Coronary artery (tissue), 2 donors: ENCODE results near the gene SPTA1.

ENCODE experiments used
- DNase-seq: peaks from one replicate; pipeline ENCODE4 v3.0.0-alpha.2; 2017; ENCODE audit warnings: low spot score
- H3K27ac ChIP-seq, 2 donors: fragments of 200-600 bp; sonication (generic); one replicate each; pipeline ENCODE4 v1.5.1; 2016 to 2019
- H3K4me3 ChIP-seq: fragments of 200-600 bp; sonication (generic); 2 replicates; pipeline ENCODE4 v1.5.1; 2016; ENCODE audit warnings: mild to moderate bottlenecking, moderate library complexity
- TF ChIP-seq, protein P1 (sequence below): fragments of 200-600 bp; sonication (generic); IDR thresholded peaks from one replicate; pipeline ENCODE4 v1.5.1; 2019; ENCODE audit warnings: antibody characterized with exemption

Gene SPTA1

DNA sequence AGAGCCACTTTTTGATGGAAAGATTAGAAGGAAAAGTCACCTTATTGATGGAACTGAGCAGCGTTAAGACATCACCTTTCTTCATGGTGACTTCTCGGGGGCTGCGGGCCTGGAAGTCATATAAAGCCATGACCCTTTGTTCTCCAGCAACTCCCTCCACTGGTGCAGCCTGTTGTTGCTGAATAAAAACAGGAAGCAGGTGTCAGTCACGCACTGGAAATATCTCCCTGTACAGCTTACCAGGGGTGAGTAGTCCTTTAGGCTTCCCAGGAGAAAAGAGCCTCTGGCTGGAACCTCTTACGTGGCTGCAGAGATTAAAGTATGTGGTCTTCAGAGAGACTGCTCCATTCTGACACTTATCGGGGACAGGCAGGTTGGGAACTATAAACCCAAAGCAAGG, 31.9 kb downstream of the SPTA1 start:
- no peak for DNase-seq
- TF ChIP-seq, protein P1, sequence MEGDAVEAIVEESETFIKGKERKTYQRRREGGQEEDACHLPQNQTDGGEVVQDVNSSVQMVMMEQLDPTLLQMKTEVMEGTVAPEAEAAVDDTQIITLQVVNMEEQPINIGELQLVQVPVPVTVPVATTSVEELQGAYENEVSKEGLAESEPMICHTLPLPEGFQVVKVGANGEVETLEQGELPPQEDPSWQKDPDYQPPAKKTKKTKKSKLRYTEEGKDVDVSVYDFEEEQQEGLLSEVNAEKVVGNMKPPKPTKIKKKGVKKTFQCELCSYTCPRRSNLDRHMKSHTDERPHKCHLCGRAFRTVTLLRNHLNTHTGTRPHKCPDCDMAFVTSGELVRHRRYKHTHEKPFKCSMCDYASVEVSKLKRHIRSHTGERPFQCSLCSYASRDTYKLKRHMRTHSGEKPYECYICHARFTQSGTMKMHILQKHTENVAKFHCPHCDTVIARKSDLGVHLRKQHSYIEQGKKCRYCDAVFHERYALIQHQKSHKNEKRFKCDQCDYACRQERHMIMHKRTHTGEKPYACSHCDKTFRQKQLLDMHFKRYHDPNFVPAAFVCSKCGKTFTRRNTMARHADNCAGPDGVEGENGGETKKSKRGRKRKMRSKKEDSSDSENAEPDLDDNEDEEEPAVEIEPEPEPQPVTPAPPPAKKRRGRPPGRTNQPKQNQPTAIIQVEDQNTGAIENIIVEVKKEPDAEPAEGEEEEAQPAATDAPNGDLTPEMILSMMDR, result no peak
- no peak overlapping the region for H3K4me3 ChIP-seq
- H3K27ac ChIP-seq, result no peak overlapping the region

DNA sequence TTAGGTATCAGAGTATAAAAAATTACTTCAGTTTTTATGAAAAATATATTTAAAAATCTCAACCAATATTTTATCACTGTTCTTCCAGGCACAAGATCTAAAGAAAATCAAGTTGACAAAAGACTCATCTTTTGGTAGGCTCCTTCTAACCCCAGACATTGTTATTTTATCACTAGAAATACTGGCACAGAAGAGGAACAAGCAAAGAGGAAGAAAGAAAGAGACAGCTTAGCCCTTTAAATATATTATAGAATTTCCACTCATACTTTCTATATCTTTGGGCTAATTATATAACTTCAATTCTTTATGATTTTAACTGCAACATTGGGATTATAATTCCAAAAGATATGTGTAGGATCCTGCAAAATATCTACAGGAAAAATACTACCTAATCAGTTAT, 32.4 kb downstream of the SPTA1 start:
- TF ChIP-seq, protein P1, result no peak
- DNase-seq, result no peak
- no peak overlapping the region for H3K4me3 ChIP-seq
- H3K27ac ChIP-seq, result no peak overlapping the region

DNA sequence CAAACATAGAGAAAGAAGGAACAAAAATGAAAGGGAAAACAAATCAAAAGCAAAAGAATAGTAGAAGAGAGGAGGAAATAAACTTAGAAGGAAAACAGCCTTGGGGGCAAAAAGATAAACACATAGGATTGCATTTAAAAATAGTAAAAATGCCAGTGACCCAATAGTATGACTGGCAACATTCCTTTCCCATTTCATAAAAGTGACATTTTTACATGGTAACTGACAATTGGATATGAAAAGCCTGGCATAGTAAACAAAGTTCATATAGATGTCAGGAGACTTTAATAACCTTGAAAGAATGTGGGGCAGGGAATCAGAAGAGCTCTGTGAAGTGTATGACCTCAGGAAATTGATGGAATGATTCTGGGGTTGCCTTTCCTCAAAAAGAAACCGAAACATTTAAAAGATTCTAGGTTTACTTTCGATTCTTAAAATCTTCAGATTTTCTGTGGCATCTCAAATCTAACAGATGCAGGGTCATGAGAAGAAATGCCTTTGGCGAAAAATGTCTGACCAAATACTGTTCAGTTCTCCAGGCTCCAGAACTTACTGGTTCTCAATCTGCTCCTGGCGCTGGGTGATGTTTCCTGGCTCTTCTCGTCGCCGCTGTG, 33.7 kb downstream of the SPTA1 start:
- H3K27ac ChIP-seq, result no peak overlapping the region
- H3K4me3 ChIP-seq, result no peak overlapping the region
- DNase-seq, result no peak
- TF ChIP-seq, protein P1, result no peak

DNA sequence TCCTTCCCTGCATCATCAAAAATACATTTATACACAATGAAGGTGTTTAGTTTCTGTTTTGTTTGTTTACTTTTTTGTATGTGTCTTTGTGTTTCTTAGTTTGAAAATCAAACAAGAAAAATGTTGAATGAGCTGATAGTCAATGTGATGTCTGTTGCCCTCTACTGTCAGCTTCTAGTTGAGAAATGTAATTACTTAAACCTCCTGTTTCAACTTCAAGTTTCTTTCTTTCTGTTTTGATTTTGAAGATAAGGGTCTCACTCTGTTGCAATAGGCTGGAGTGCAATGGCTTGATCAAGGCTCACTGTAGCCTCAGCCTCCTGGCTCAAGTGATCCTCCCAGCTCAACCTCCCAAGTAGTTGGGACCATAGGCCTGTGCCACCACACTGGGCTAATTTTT, 37.5 kb downstream of the SPTA1 start:
- no peak overlapping the region for H3K4me3 ChIP-seq
- DNase-seq, result no peak
- TF ChIP-seq, protein P1, result no peak
- no peak overlapping the region for H3K27ac ChIP-seq

DNA sequence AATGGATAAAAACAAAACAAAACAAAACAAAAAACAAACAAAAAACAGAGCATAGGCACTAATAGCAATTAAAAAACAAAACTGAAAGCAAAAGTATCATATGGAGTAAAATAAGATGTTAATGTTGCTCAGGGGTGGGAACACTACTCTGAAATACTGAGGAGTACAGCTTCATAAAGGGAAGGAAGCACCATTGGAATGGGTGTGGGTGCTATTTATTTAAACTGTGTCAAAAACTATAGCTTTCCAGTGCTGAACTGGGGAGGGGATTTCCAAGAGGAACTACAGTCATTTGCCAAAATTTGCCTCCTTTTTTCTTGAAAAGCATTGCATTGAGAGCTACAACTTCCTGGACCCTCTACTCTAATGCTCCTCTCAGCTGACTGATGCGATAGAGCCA, 40.0 kb downstream of the SPTA1 start:
- Histone ChIP-seq H3K27ac (no peak overlapping the region), H3K4me3 (no peak overlapping the region)
- DNase-seq, result no peak
- TF ChIP-seq, protein P1, result no peak

DNA sequence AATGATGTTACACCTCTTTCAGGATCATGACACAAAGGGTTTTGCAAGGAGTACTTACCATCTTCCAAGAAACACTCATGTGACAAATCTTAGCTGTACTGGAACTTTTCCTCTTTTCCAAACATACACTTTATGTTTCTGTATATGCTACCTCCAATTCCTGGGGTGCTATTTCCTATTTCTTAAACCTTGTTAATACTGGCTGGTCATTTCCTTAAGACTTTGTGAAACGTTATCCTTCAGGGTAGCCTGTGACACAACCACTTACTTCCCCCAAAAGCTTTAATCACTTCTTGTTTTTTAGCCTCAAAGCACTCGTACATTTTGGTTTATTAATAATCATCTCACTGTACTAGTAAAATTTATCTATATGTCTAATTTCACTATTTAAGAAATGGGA, 42.1 kb downstream of the SPTA1 start:
- H3K27ac ChIP-seq, result no peak overlapping the region
- DNase-seq, result no peak
- TF ChIP-seq, protein P1, result no peak
- H3K4me3 ChIP-seq, result no peak overlapping the region

DNA sequence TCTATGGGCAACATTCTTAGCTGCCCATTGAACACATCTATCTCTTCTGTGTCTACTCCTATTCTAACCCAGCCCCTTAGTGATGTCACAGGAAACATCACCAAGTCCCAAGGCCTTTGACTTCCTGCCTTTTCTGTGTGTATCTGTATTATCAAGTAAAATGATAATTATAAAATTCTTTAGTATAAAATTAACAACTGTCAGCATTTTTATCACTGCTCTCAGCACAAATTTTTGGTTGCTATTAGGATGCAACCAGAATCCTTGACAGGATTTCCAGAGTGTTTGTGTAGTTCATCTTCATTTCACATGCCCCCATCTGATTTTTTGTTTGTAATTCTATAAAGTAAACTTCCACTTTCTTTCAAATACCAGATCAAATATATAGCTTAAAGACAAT, 47.6 kb downstream of the SPTA1 start:
- Histone ChIP-seq H3K27ac (no peak overlapping the region), H3K4me3 (no peak overlapping the region)
- no peak for DNase-seq
- TF ChIP-seq, protein P1, result no peak
